ENCODE data around the gene STX8. TPM values are rescaled to one million over a fixed set of nuclear protein-coding genes. Genes with fewer than 3 reads are reported as not detected.

Gene STX8
- total and polyA plus RNA-seq, 7 donors, result 40.4 to 104 (median 72.6) TPM

DNA sequence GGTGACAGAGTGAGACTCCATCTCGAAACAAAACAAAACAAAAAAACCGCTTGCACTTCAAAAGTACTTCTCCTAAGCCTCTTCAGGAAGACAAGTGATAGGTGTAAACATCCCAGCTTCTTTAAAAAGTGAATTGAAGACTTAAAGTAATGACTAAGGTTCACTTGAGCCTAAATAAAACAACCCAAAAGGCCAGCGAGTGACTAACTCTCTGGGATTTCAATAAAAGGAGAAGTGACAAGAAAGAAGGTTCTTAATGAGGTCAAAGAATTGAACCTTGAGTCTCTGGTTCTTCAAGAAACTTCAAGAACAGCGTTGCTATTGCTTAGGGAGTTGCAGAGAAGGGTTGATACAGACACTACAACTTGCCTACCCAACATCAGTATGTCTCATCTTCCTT is 42.2 kb downstream of the STX8 start:
- Histone ChIP-seq H3K27ac (no peak overlapping the region), H3K4me1 (no peaks in the 10 kb centered on the region), H3K9me3 (no peaks in the 10 kb centered on the region), H3K27me3 (no peaks in the 10 kb centered on the region), H3K4me3 (no peak overlapping the region), H3K36me3 (no peaks in the 10 kb centered on the region)
- no peak for DNase-seq
- intact Hi-C loops (cut with DNase I), result no loop called here
- WGBS, 2 donors, result 88% methylated on average over 4 of the region's 4 CpGs
- TF ChIP-seq EP300 (IDR thresholded peaks at IDR 0.05) (no peak), POLR2AphosphoS5 (IDR thresholded peaks at IDR 0.05) (no peak)

GRCh38 chr17:9532715-9533114 is 42.9 kb downstream of the STX8 start:
- intact Hi-C loops (cut with DNase I), result no loop called here
- 94 to 97% methylated on average over 3 of the region's 3 CpGs for WGBS, 2 donors
- no peak for TF ChIP-seq POLR2AphosphoS5 (IDR thresholded peaks at IDR 0.05)
- no peak for TF ChIP-seq POLR2A (IDR thresholded peaks at IDR 0.05)
- TF ChIP-seq EP300 (IDR thresholded peaks at IDR 0.05), result no peak
- TF ChIP-seq, protein P1, sequence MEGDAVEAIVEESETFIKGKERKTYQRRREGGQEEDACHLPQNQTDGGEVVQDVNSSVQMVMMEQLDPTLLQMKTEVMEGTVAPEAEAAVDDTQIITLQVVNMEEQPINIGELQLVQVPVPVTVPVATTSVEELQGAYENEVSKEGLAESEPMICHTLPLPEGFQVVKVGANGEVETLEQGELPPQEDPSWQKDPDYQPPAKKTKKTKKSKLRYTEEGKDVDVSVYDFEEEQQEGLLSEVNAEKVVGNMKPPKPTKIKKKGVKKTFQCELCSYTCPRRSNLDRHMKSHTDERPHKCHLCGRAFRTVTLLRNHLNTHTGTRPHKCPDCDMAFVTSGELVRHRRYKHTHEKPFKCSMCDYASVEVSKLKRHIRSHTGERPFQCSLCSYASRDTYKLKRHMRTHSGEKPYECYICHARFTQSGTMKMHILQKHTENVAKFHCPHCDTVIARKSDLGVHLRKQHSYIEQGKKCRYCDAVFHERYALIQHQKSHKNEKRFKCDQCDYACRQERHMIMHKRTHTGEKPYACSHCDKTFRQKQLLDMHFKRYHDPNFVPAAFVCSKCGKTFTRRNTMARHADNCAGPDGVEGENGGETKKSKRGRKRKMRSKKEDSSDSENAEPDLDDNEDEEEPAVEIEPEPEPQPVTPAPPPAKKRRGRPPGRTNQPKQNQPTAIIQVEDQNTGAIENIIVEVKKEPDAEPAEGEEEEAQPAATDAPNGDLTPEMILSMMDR (IDR thresholded peaks at IDR 0.05), result no peak
- Histone ChIP-seq H3K27ac (no peak overlapping the region), H3K27me3 (no peaks in the 10 kb centered on the region), H3K36me3 (no peaks in the 10 kb centered on the region), H3K4me1 (no peaks in the 10 kb centered on the region), H3K9me3 (no peaks in the 10 kb centered on the region), H3K4me3 (no peak overlapping the region)
- no peak for DNase-seq

- Histone ChIP-seq H3K27ac (no peak overlapping the region), H3K4me3 (no peak overlapping the region), H3K4me1 (no peaks in the 10 kb centered on the region), H3K27me3 (no peaks in the 10 kb centered on the region), H3K9me3 (no peaks in the 10 kb centered on the region), H3K36me3 (no peaks in the 10 kb centered on the region)
- 18 to 49% methylated on average over 2 of the region's 2 CpGs for WGBS, 2 donors
- intact Hi-C loops (cut with DNase I), result no loop called here
- no peak for DNase-seq
- no peak for TF ChIP-seq EP300 (IDR thresholded peaks at IDR 0.05)
- TF ChIP-seq POLR2A (IDR thresholded peaks at IDR 0.05), result no peak
- TF ChIP-seq, protein P1 (IDR thresholded peaks at IDR 0.05), result no peak
- TF ChIP-seq POLR2AphosphoS5 (IDR thresholded peaks at IDR 0.05), result no peak
These were observed 44.6 kb downstream of the STX8 start for GRCh38 chr17:9531034-9531433.

DNA sequence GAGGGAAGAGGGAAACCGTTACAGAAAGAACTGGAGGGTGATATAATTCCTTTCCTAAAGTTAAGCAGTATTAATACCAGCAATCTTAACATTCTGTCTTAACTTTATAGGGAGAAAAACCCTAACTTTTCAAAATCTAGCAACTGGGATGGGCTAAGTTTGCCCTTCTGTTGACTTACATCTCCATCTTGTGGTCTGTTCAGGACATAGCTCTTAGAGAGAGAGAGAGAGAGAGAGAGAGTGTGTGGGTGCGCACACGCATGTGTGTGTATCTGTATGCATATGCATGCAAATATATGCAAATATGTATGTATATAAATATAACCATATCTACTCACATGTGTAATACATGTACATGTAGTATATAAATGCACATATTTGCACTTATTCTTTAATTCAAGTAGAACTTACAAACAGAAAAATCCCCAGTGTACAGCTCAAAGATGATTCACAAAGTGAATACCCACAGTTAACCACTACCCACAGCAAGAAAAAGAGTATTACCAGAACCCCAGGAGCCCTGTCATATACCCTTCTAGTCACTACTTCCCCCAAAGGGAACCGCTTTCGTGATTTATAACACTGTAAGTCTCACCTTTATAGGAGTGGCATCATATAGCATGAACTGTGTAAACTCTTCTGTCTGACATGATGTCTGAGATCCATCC is 46.5 kb downstream of the STX8 start:
- no peak for DNase-seq
- no peak for TF ChIP-seq POLR2AphosphoS5 (IDR thresholded peaks at IDR 0.05)
- TF ChIP-seq, protein P1 (IDR thresholded peaks at IDR 0.05), result peak; percentile 12 to 30 (median 16)
- no peaks in the 10 kb centered on the region for H3K36me3 ChIP-seq
- intact Hi-C loops (cut with DNase I), result loop anchor here (10.0 kb wide), 1 partner anchor 244 kb away; no protein-coding TSS in a partner anchor
- no peaks in the 10 kb centered on the region for H3K9me3 ChIP-seq
- no peaks in the 10 kb centered on the region for H3K4me1 ChIP-seq
- no peaks in the 10 kb centered on the region for H3K27me3 ChIP-seq
- WGBS, 2 donors, result 68 to 71% methylated on average over 5 of the region's 5 CpGs
- H3K4me3 ChIP-seq, result no peak overlapping the region
- no peak overlapping the region for H3K27ac ChIP-seq

DNA sequence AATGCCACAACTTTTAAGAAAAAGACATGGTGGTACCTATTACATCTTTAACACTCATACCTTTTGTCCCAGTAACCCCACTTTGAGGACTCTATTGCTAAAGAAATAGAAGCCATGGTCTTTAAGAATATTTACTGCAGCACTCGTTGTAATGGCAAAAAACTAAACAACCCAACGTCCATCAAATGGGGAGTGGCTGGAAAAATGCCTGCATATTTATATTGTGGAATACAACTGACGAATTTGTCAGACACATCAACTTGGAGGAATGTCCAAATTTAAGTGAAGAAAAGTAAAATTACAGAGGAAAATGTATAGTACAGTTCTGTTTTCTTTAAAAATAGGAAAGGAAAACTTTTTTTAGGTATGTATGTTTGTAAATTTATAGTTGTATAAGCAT is 47.8 kb downstream of the STX8 start:
- Histone ChIP-seq H3K27me3 (no peaks in the 10 kb centered on the region), H3K27ac (no peak overlapping the region), H3K4me3 (no peak overlapping the region), H3K4me1 (no peaks in the 10 kb centered on the region), H3K9me3 (no peaks in the 10 kb centered on the region), H3K36me3 (no peaks in the 10 kb centered on the region)
- intact Hi-C loops (cut with DNase I), result loop anchor here (10.0 kb wide), 1 partner anchor 243 kb away; no protein-coding TSS in a partner anchor
- WGBS, 2 donors, result 35 to 65% methylated on average over 3 of the region's 3 CpGs
- no peak for TF ChIP-seq EP300 (IDR thresholded peaks at IDR 0.05)
- DNase-seq, result no peak

DNA sequence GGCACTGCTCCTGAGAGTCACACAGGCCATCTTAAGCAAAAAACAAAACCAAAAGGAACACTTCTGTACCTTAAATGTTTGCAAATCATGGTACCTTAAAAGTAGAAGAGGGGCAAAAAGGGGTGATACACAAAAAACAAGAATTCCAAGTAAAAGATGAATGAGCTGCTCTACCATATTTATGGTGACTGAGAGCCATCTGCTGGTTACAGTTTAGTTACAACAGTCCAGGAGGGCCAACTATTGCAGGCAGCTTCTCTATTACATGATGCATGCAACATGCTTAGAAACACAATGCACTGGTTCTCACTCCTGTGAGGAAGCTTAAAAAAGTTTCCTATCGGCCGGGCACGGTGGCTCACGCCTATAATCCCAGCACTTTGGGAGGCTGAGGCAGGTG is 53.5 kb downstream of the STX8 start:
- WGBS, 2 donors, result 63 to 89% methylated on average over 4 of the region's 4 CpGs

More for the DNA sequence above, 53.5 kb downstream of the STX8 start:
- intact Hi-C loops (cut with DNase I), result loop anchor here (10.0 kb wide), 1 partner anchor 237 kb away; no protein-coding TSS in a partner anchor
- H3K27me3 ChIP-seq, result no peaks in the 10 kb centered on the region
- TF ChIP-seq EP300 (IDR thresholded peaks at IDR 0.05) (no peak), POLR2AphosphoS5 (IDR thresholded peaks at IDR 0.05) (no peak), POLR2A (IDR thresholded peaks at IDR 0.05) (no peak)
- TF ChIP-seq, protein P1 (IDR thresholded peaks at IDR 0.05), result peak; percentile 15 to 46 (median 38)
- H3K4me1 ChIP-seq, result peaks cover 0 to 12% (median 6%) of the 10 kb centered on the region in 4 donors
- DNase-seq, result no peak
- no peaks in the 10 kb centered on the region for H3K36me3 ChIP-seq
- no peaks in the 10 kb centered on the region for H3K9me3 ChIP-seq
- no peak overlapping the region for H3K27ac ChIP-seq
- no peak overlapping the region for H3K4me3 ChIP-seq
